ENCODE results near the gene LHFPL6.

LHFPL6 gene

DNA sequence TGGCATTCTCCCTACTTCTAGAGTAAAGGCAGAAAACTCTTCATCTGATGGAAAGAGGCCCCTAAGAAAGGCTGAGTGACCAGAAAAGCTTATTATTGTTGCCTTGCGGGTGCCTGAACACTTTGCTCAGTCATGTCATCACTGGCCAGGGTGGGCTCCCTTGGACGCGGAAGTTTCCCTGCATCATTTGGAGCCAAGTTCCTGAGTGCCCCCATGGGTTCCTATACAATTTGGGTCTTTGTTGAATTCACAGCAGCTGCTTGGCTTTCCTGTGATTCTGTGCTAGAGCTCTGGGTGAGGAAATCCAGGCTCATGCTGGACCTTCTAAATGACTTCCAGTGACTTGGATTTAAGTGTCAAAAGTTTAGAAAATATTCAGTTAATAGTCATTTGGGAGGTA is 232.9 kb downstream of the LHFPL6 start:
- H3K9me2 ChIP-seq (ENCODE audit: low read depth, low read length): no peaks in the 10 kb centered on the region
- no peaks in the 10 kb centered on the region for H3K9me3 ChIP-seq (ENCODE audit: low read length)
- no peak overlapping the region for H3K4me2 ChIP-seq (ENCODE audit: low read length)
- no peak overlapping the region for H3K4me3 ChIP-seq (ENCODE audit: low read depth, low read length, poor library complexity, severe bottlenecking)
- H3F3A ChIP-seq (ENCODE audit: insufficient read depth, low read length): no peaks in the 10 kb centered on the region
- no peaks in the 10 kb centered on the region for H4K20me1 ChIP-seq (ENCODE audit: insufficient read depth, low read length)
- H3K79me2 ChIP-seq (ENCODE audit: insufficient read depth, low read length): no peaks in the 10 kb centered on the region
- no peaks in the 10 kb centered on the region for H3K36me3 ChIP-seq (ENCODE audit: insufficient read depth, low read length)
- H3K27ac ChIP-seq (ENCODE audit: low read depth, low read length, poor library complexity, severe bottlenecking): no peak overlapping the region
- no peak overlapping the region for H2AFZ ChIP-seq (ENCODE audit: low read length)
- H3K27me3 ChIP-seq (ENCODE audit: insufficient read depth, low read length): no peaks in the 10 kb centered on the region
- no peak overlapping the region for H3K9ac ChIP-seq (ENCODE audit: low read length)
- TF ChIP-seq EZH2 (IDR thresholded peaks at IDR 0.05; ENCODE audit: borderline replicate concordance, low read length): no peak
- TF ChIP-seq, protein P1, sequence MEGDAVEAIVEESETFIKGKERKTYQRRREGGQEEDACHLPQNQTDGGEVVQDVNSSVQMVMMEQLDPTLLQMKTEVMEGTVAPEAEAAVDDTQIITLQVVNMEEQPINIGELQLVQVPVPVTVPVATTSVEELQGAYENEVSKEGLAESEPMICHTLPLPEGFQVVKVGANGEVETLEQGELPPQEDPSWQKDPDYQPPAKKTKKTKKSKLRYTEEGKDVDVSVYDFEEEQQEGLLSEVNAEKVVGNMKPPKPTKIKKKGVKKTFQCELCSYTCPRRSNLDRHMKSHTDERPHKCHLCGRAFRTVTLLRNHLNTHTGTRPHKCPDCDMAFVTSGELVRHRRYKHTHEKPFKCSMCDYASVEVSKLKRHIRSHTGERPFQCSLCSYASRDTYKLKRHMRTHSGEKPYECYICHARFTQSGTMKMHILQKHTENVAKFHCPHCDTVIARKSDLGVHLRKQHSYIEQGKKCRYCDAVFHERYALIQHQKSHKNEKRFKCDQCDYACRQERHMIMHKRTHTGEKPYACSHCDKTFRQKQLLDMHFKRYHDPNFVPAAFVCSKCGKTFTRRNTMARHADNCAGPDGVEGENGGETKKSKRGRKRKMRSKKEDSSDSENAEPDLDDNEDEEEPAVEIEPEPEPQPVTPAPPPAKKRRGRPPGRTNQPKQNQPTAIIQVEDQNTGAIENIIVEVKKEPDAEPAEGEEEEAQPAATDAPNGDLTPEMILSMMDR (IDR thresholded peaks at IDR 0.05; ENCODE audit: low read length): no peak
- H3K4me1 ChIP-seq (ENCODE audit: insufficient read depth, low read length, severe bottlenecking): no peaks in the 10 kb centered on the region

- no peak overlapping the region for H3K4me3 ChIP-seq (ENCODE audit: low read depth, low read length, poor library complexity, severe bottlenecking)
Observed at GRCh38 chr13:39369161-39369890, 233.7 kb downstream of the LHFPL6 start.

DNA sequence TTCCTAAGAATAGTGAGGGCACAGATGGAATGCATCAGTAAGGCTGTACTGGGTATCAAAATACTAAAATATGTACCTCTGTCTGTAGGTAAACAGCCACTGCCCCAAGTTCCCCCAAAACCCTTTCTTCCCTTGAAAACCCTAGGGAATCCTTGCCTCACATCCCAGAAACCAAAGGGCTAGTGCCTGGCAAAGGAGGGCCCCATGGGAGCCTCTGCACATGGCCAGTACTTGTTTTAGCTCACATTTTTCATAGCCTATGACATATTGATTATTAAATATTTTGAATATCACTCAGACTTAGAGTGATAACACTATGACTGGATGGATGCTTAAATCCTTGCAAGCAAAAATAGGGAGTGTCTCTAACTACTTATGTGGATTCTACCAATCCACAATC is 237.1 kb downstream of the LHFPL6 start:
- H3K27ac ChIP-seq (ENCODE audit: low read depth, low read length, poor library complexity, severe bottlenecking): no peak overlapping the region

More at GRCh38 chr13:39369161-39369890, 233.7 kb downstream of the LHFPL6 start:
- no peaks in the 10 kb centered on the region for H3K4me1 ChIP-seq (ENCODE audit: insufficient read depth, low read length, severe bottlenecking)
- no peaks in the 10 kb centered on the region for H3K36me3 ChIP-seq (ENCODE audit: insufficient read depth, low read length)
- H3K27ac ChIP-seq (ENCODE audit: low read depth, low read length, poor library complexity, severe bottlenecking): no peak overlapping the region
- no peaks in the 10 kb centered on the region for H4K20me1 ChIP-seq (ENCODE audit: insufficient read depth, low read length)
- H3K79me2 ChIP-seq (ENCODE audit: insufficient read depth, low read length): no peaks in the 10 kb centered on the region
- H3K27me3 ChIP-seq (ENCODE audit: insufficient read depth, low read length): no peaks in the 10 kb centered on the region
- H3K9me3 ChIP-seq (ENCODE audit: low read length): no peaks in the 10 kb centered on the region
- H2AFZ ChIP-seq (ENCODE audit: low read length): no peak overlapping the region
- no peak overlapping the region for H3K4me2 ChIP-seq (ENCODE audit: low read length)
- no peaks in the 10 kb centered on the region for H3F3A ChIP-seq (ENCODE audit: insufficient read depth, low read length)
- TF ChIP-seq, protein P1 (IDR thresholded peaks at IDR 0.05; ENCODE audit: low read length): no peak
- TF ChIP-seq EZH2 (IDR thresholded peaks at IDR 0.05; ENCODE audit: borderline replicate concordance, low read length): no peak
- no peaks in the 10 kb centered on the region for H3K9me2 ChIP-seq (ENCODE audit: low read depth, low read length)
- H3K9ac ChIP-seq (ENCODE audit: low read length): no peak overlapping the region

More for the DNA sequence above, 237.1 kb downstream of the LHFPL6 start:
- Histone ChIP-seq H3K4me2 (ENCODE audit: low read length) (no peak overlapping the region), H3K9ac (ENCODE audit: low read length) (no peak overlapping the region), H2AFZ (ENCODE audit: low read length) (no peak overlapping the region), H3F3A (ENCODE audit: insufficient read depth, low read length) (no peaks in the 10 kb centered on the region), H4K20me1 (ENCODE audit: insufficient read depth, low read length) (no peaks in the 10 kb centered on the region), H3K4me3 (ENCODE audit: low read depth, low read length, poor library complexity, severe bottlenecking) (no peak overlapping the region), H3K36me3 (ENCODE audit: insufficient read depth, low read length) (no peaks in the 10 kb centered on the region), H3K9me2 (ENCODE audit: low read depth, low read length) (no peaks in the 10 kb centered on the region), H3K27me3 (ENCODE audit: insufficient read depth, low read length) (no peaks in the 10 kb centered on the region), H3K79me2 (ENCODE audit: insufficient read depth, low read length) (no peaks in the 10 kb centered on the region), H3K9me3 (ENCODE audit: low read length) (no peaks in the 10 kb centered on the region), H3K4me1 (ENCODE audit: insufficient read depth, low read length, severe bottlenecking) (no peaks in the 10 kb centered on the region)
- no peak for TF ChIP-seq EZH2 (IDR thresholded peaks at IDR 0.05; ENCODE audit: borderline replicate concordance, low read length)
- TF ChIP-seq, protein P1 (IDR thresholded peaks at IDR 0.05; ENCODE audit: low read length): no peak

Data from OCI-LY1 (cell line).